Brain microvascular endothelial cell (primary cell): Measurements from ENCODE around the gene BLOC1S5.

Source experiments
- DNase-seq: peaks from one replicate; pipeline ENCODE4 v3.0.0-alpha.2; 2020
- H3K27ac ChIP-seq: fragments of 250-450 bp; sonication (Bioruptor Pico); 2 replicates; pipeline ENCODE4 v1.5.1; 2020; ENCODE audit warnings: mild to moderate bottlenecking, moderate library complexity
- H3K27me3 ChIP-seq: fragments of 250-450 bp; sonication (Bioruptor Pico); replicated peaks from 2 replicates; pipeline ENCODE4 v1.5.1; 2020; ENCODE audit warnings: mild to moderate bottlenecking
- H3K36me3 ChIP-seq: fragments of 250-450 bp; sonication (Bioruptor Pico); replicated peaks from 2 replicates; pipeline ENCODE4 v1.5.1; 2020; ENCODE audit warnings: mild to moderate bottlenecking
- H3K4me3 ChIP-seq: 2 replicates; pipeline ENCODE4 v1.5.1; 2011; ENCODE audit warnings: low read depth, mild to moderate bottlenecking, control low read depth, low read length, moderate library complexity
- CTCF ChIP-seq: IDR thresholded peaks from 2 replicates; pipeline ENCODE4 v1.5.1; 2011; ENCODE audit warnings: low read depth, mild to moderate bottlenecking, moderate library complexity, low read length, control low read depth, inconsistent platforms; ENCODE audit errors: missing control alignments
- in situ Hi-C: cut with HindIII; loops from 2 replicates; pipeline ENCODE4 v1.10.0; 2017; ENCODE audit warnings: low sequenced_read_pairs, low pct_ligation_motif_present

Gene BLOC1S5

GRCh38 chr6:7996538-7997111, 67.6 kb downstream of the BLOC1S5 start:
- peak; percentile 50 for DNase-seq
- Histone ChIP-seq H3K36me3 (no peaks in the 10 kb centered on the region), H3K27ac (no peak overlapping the region), H3K4me3 (no peak overlapping the region), H3K27me3 (no peaks in the 10 kb centered on the region)
- in situ Hi-C loops: no loop called here
- TF ChIP-seq CTCF: no peak

- no peak for DNase-seq
- Histone ChIP-seq H3K36me3 (no peaks in the 10 kb centered on the region), H3K4me3 (no peak overlapping the region), H3K27ac (no peak overlapping the region), H3K27me3 (no peaks in the 10 kb centered on the region)
- no peak for TF ChIP-seq CTCF
- in situ Hi-C loops: no loop called here
These were observed 70.2 kb downstream of the BLOC1S5 start for GRCh38 chr6:7993952-7994351.

GRCh38 chr6:7993399-7993798, 70.8 kb downstream of the BLOC1S5 start:
- DNase-seq: no peak
- no peak for TF ChIP-seq CTCF
- H3K27ac ChIP-seq: no peak overlapping the region
- H3K4me3 ChIP-seq: no peak overlapping the region
- in situ Hi-C loops: no loop called here
- H3K27me3 ChIP-seq: no peaks in the 10 kb centered on the region
- no peaks in the 10 kb centered on the region for H3K36me3 ChIP-seq

GRCh38 chr6:7992002-7992815, 72.0 kb downstream of the BLOC1S5 start:
- peak overlapping the region; percentile 23 for H3K4me3 ChIP-seq
- no peaks in the 10 kb centered on the region for H3K27me3 ChIP-seq
- in situ Hi-C loops: no loop called here
- peak; percentile 56 for TF ChIP-seq CTCF
- H3K36me3 ChIP-seq: no peaks in the 10 kb centered on the region
- peak overlapping the region; percentile 79 for H3K27ac ChIP-seq
- DNase-seq: peak; percentile 91

GRCh38 chr6:7991536-7991935, 72.7 kb downstream of the BLOC1S5 start:
- Histone ChIP-seq H3K36me3 (no peaks in the 10 kb centered on the region), H3K27me3 (no peaks in the 10 kb centered on the region), H3K27ac (no peak overlapping the region), H3K4me3 (no peak overlapping the region)
- in situ Hi-C loops: no loop called here
- no peak for DNase-seq
- no peak for TF ChIP-seq CTCF
